ENCODE data around the gene EDEM2.
"Not testable (repeated sequence)": the region's sequence is repeated elsewhere in the genome, so short reads cannot be mapped to it uniquely, and the experiment has no call there.

Gene EDEM2

GRCh38 chr20:35171438-35171752, 24.3 kb upstream of the EDEM2 start:
- Histone ChIP-seq H3K27ac (peak overlapping the region in 4 of 11 experiments; percentile 52 to 76 (median 72); a peak in 5 of 22 replicates), H3K36me3 (peaks cover 0 to 10% (median under 1%) of the 10 kb centered on the region in 11 experiments; a peak in 12 of 22 replicates), H3K4me1 (peaks cover 10 to 30% (median 17%) of the 10 kb centered on the region in 10 experiments; a peak in 19 of 20 replicates), H4K20me1 (no peaks in the 10 kb centered on the region), H3K9ac (peak overlapping the region in 7 of 11 experiments; percentile 57 to 79 (median 65); a peak in 10 of 22 replicates), H3K9me3 (replicated peaks in 1 of 11) (no peaks in the 10 kb centered on the region), H3K4me3 (peak overlapping the region; percentile 36 to 69 (median 54); a peak in 16 of 20 replicates), H3K4me2 (peak overlapping the region; percentile 67 to 92 (median 79)), H3K27me3 (no peaks in the 10 kb centered on the region)
- TF ChIP-seq Cebpa-rat (IDR thresholded peaks at IDR 0.05): no peak

GRCh38 chr20:35168701-35169409, 21.7 kb upstream of the EDEM2 start:
- H3K9ac ChIP-seq; H3K9me3 ChIP-seq (replicated peaks in 1 of 11); H3K27ac ChIP-seq; H3K27me3 ChIP-seq; H4K20me1 ChIP-seq; H3K4me2 ChIP-seq; H3K4me3 ChIP-seq; H3K36me3 ChIP-seq: not testable (repeated sequence)
- peaks cover 10 to 33% (median 20%) of the 10 kb centered on the region in 10 experiments; a peak in 19 of 20 replicates for H3K4me1 ChIP-seq

GRCh38 chr20:35167787-35168186, 20.7 kb upstream of the EDEM2 start:
- Histone ChIP-seq H3K4me3 (no peak overlapping the region), H3K27ac (no peak overlapping the region), H3K4me1 (peaks cover 10 to 23% (median 19%) of the 10 kb centered on the region in 10 experiments; a peak in 19 of 20 replicates), H3K9me3 (replicated peaks in 1 of 11) (0 out of 22 replicates have a peak, but pooled peaks cover 0 to 3% (median 0%) of the 10 kb centered on the region in 11 experiments), H4K20me1 (no peaks in the 10 kb centered on the region), H3K9ac (no peak overlapping the region), H3K27me3 (no peaks in the 10 kb centered on the region), H3K4me2 (no peak overlapping the region), H3K36me3 (no peaks in the 10 kb centered on the region)
- TF ChIP-seq Cebpa-rat (IDR thresholded peaks at IDR 0.05): no peak

- Histone ChIP-seq H3K4me2 (peak overlapping the region in 4 of 11 experiments; percentile 28 to 59 (median 45); a peak in 7 of 22 replicates), H3K9ac (no peak overlapping the region)
Observed at GRCh38 chr20:35166242-35166830, 19.2 kb upstream of the EDEM2 start.

GRCh38 chr20:35165221-35166185, 18.4 kb upstream of the EDEM2 start:
- no peak overlapping the region for H3K27ac ChIP-seq
- H3K9ac ChIP-seq: no peak overlapping the region
- no peak overlapping the region for H3K4me3 ChIP-seq
- H4K20me1 ChIP-seq: no peaks in the 10 kb centered on the region
- peak overlapping the region in 2 of 11 experiments; percentile 37 to 53; a peak in 3 of 22 replicates for H3K4me2 ChIP-seq
- no peaks in the 10 kb centered on the region for H3K36me3 ChIP-seq
- no peaks in the 10 kb centered on the region for H3K27me3 ChIP-seq
- TF ChIP-seq Cebpa-rat (IDR thresholded peaks at IDR 0.05): no peak
- peaks cover 0 to 15% (median 5%) of the 10 kb centered on the region in 10 experiments; a peak in 10 of 20 replicates for H3K4me1 ChIP-seq
- H3K9me3 ChIP-seq (replicated peaks in 1 of 11): 0 out of 22 replicates have a peak, but pooled peaks cover 0 to 3% (median 0%) of the 10 kb centered on the region in 11 experiments

More at GRCh38 chr20:35166242-35166830, 19.2 kb upstream of the EDEM2 start:
- Histone ChIP-seq H3K27me3 (no peaks in the 10 kb centered on the region), H4K20me1 (no peaks in the 10 kb centered on the region), H3K4me3 (no peak overlapping the region), H3K36me3 (no peaks in the 10 kb centered on the region), H3K4me1 (peaks cover under 1 to 13% (median 6%) of the 10 kb centered on the region in 10 experiments; a peak in 14 of 20 replicates), H3K9me3 (replicated peaks in 1 of 11) (0 out of 22 replicates have a peak, but pooled peaks cover 0 to 3% (median 0%) of the 10 kb centered on the region in 11 experiments), H3K27ac (peak overlapping the region in 5 of 11 experiments; percentile 13 to 26 (median 25); a peak in 2 of 22 replicates)
- no peak for TF ChIP-seq Cebpa-rat (IDR thresholded peaks at IDR 0.05)

- H3K4me2 ChIP-seq; H3K36me3 ChIP-seq; H3K9ac ChIP-seq; H3K4me3 ChIP-seq; H4K20me1 ChIP-seq; H3K27me3 ChIP-seq; H3K27ac ChIP-seq; H3K9me3 ChIP-seq (replicated peaks in 1 of 11): not testable (repeated sequence)
- peaks cover 0 to 15% (median 5%) of the 10 kb centered on the region in 10 experiments; a peak in 10 of 20 replicates for H3K4me1 ChIP-seq
Observed at GRCh38 chr20:35164531-35164930, 17.4 kb upstream of the EDEM2 start.

GRCh38 chr20:35160341-35160740, 13.2 kb upstream of the EDEM2 start:
- not testable (repeated sequence) for H3K9me3 ChIP-seq (replicated peaks in 1 of 11); H3K9ac ChIP-seq; H3K4me1 ChIP-seq; H3K4me3 ChIP-seq; H3K27me3 ChIP-seq; H3K36me3 ChIP-seq; H3K4me2 ChIP-seq; H3K27ac ChIP-seq; H4K20me1 ChIP-seq

- Histone ChIP-seq H3K27me3 (no peaks in the 10 kb centered on the region), H3K9me3 (replicated peaks in 1 of 11) (peaks cover 0 to 5% (median 0%) of the 10 kb centered on the region in 11 experiments; a peak in 3 of 22 replicates), H3K27ac (no peak overlapping the region), H3K4me1 (peaks cover 0 to 7% (median 0%) of the 10 kb centered on the region in 10 experiments; a peak in 1 of 20 replicates), H4K20me1 (no peaks in the 10 kb centered on the region), H3K4me2 (no peak overlapping the region), H3K9ac (no peak overlapping the region), H3K4me3 (no peak overlapping the region), H3K36me3 (no peaks in the 10 kb centered on the region)
- TF ChIP-seq Cebpa-rat (IDR thresholded peaks at IDR 0.05): no peak
Observed at GRCh38 chr20:35156978-35157377, 9.8 kb upstream of the EDEM2 start.

- no peak overlapping the region for H3K9ac ChIP-seq
- no peaks in the 10 kb centered on the region for H3K36me3 ChIP-seq
- H3K27me3 ChIP-seq: no peaks in the 10 kb centered on the region
- no peak overlapping the region for H3K4me3 ChIP-seq
- H3K4me2 ChIP-seq: no peak overlapping the region
- H3K27ac ChIP-seq: no peak overlapping the region
- H3K4me1 ChIP-seq: peaks cover 0 to 6% (median 0%) of the 10 kb centered on the region in 10 experiments; a peak in 1 of 20 replicates
- H3K9me3 ChIP-seq (replicated peaks in 1 of 11): peaks cover 0 to 5% (median 0%) of the 10 kb centered on the region in 11 experiments; a peak in 3 of 22 replicates
- H4K20me1 ChIP-seq: no peaks in the 10 kb centered on the region
- no peak for TF ChIP-seq Cebpa-rat (IDR thresholded peaks at IDR 0.05)
Observed at GRCh38 chr20:35155936-35156335, 8.8 kb upstream of the EDEM2 start.

Data from BLaER1 treated with 17β-estradiol and CSF1 and Interleukin-3, amounts not matched to agents 10 nM and 100 nM (cell line).